HG03442 (cell line): ENCODE measurements around the gene GRIK5.

Experiments used
- ATAC-seq: cut with Tn5 transposase; IDR thresholded peaks from one replicate; pipeline ENCODE4 v1.9.1; 2021; ENCODE audit warnings: mild to moderate bottlenecking, moderate library complexity; ENCODE audit not compliant: unreplicated experiment

GRIK5 gene

GRCh38 chr19:42095142-42095813, 25.3 kb upstream of the GRIK5 start:
- ATAC-seq: no peak

GRCh38 chr19:42093926-42094325, 23.9 kb upstream of the GRIK5 start:
- ATAC-seq: no peak

GRCh38 chr19:42093505-42093904, 23.5 kb upstream of the GRIK5 start:
- no peak for ATAC-seq

- no peak for ATAC-seq
These were observed 22.3 kb upstream of the GRIK5 start for GRCh38 chr19:42092350-42092749.

GRCh38 chr19:42091742-42092141, 21.7 kb upstream of the GRIK5 start:
- no peak for ATAC-seq

GRCh38 chr19:42091300-42091699, 21.3 kb upstream of the GRIK5 start:
- ATAC-seq: no peak

- no peak for ATAC-seq
These were observed 20.7 kb upstream of the GRIK5 start for GRCh38 chr19:42090672-42091071.

GRCh38 chr19:42089772-42090171, 19.8 kb upstream of the GRIK5 start:
- ATAC-seq: no peak

- ATAC-seq: no peak
These were observed 19.3 kb upstream of the GRIK5 start for GRCh38 chr19:42089191-42089750.

- ATAC-seq: no peak
These were observed 18.6 kb upstream of the GRIK5 start for GRCh38 chr19:42088471-42089190.

- ATAC-seq: no peak
These were observed 17.0 kb upstream of the GRIK5 start for GRCh38 chr19:42086770-42087550.

- no peak for ATAC-seq
These were observed 16.3 kb upstream of the GRIK5 start for GRCh38 chr19:42086188-42086736.

- ATAC-seq: no peak
These were observed 13.5 kb upstream of the GRIK5 start for GRCh38 chr19:42083537-42083936.

GRCh38 chr19:42081584-42082203, 11.7 kb upstream of the GRIK5 start:
- no peak for ATAC-seq

- no peak for ATAC-seq
These were observed 10.9 kb upstream of the GRIK5 start for GRCh38 chr19:42080764-42081375.

- ATAC-seq: no peak
These were observed 10.1 kb upstream of the GRIK5 start for GRCh38 chr19:42079886-42080763.

GRCh38 chr19:42079276-42079669, 9.3 kb upstream of the GRIK5 start:
- no peak for ATAC-seq

GRCh38 chr19:42078538-42079275, 8.7 kb upstream of the GRIK5 start:
- no peak for ATAC-seq

GRCh38 chr19:42078058-42078457, 8.1 kb upstream of the GRIK5 start:
- no peak for ATAC-seq
